NCI-H187 (cell line): Measurements from ENCODE around the gene ACTR3.

ENCODE experiments used
- DNase-seq, 2 experiments: peaks; one replicate each; lab custom pipeline; 2025; lab: John Stamatoyannopoulos, UW

The ACTR3 gene

GRCh38 chr2:114005110-114005783 lies 115.4 kb downstream of the ACTR3 start:
- no peak for DNase-seq

DNA sequence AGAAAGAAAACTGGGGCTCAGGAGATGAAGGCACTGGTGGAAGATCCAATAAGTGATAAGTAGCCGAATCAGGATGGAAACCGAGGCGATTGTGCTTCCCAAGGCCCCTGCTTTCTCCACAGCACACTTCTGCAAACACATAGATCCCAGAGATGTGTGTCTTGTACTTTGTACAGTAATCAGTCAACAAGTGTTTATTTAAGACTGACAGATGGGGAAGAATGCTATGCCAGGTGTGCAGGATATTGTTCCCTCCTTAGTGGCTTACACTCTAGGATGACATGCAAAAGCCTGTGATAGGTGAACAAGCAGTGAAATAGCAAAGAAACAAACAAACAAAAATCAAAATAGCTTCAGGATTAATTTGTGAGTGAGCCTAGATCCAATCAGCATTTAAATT lies 116.6 kb downstream of the ACTR3 start:
- no peak for DNase-seq

- no peak for DNase-seq
These were observed 117.5 kb downstream of the ACTR3 start for GRCh38 chr2:114007436-114007835.

DNA sequence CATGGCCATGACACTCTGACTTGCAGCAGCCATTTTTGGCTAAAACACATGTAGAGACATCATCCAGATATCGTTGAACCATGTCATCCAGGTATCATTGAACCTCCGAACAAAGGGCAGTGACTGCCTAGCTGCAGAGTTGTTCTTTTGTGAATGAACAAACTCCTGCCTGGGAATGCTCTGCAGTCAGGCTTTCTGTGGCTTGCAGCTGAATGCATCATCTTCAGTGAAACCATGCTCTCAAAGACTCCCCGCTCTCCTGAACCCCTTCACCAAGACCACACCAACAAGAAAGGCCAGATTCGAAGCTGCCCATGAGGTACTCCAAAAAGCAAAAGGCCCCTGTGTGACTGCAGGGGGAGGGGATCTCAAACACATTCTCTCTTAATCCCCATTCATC lies 118.8 kb downstream of the ACTR3 start:
- no peak for DNase-seq

GRCh38 chr2:114009205-114009944 lies 119.5 kb downstream of the ACTR3 start:
- no peak for DNase-seq

- DNase-seq = no peak
These were observed 120.1 kb downstream of the ACTR3 start for GRCh38 chr2:114010001-114010400.

- no peak for DNase-seq
These were observed 121.8 kb downstream of the ACTR3 start for GRCh38 chr2:114011713-114012112.
